AG04450 (cell line): ENCODE data around the gene INCA1. TPM values are rescaled to one million over a fixed set of nuclear protein-coding genes. Genes with fewer than 3 reads are reported as not detected.

ENCODE experiments used
- CTCF ChIA-PET: fragments of 300-600, 350-600 bp; formaldehyde crosslinking; extraction: SDS; loops from one replicate; lab custom pipeline; 2022; ENCODE audit warnings: antibody characterized with exemption, inconsistent platforms; lab: Charles Lee
- POLR2A ChIA-PET: fragments of 350-600 bp; formaldehyde crosslinking; extraction: SDS; loops from one replicate; lab custom pipeline; 2021; ENCODE audit warnings: antibody characterized with exemption, inconsistent platforms; lab: Yijun Ruan, JAX
- DNase-seq: peaks from one replicate; pipeline ENCODE4 v3.0.0-alpha.2; 2011; ENCODE audit warnings: low read depth, low spot score
- H3K27ac ChIP-seq: one replicate; pipeline ENCODE4 v1.5.1; 2012; ENCODE audit warnings: low read depth, low read length, control low read depth
- H3K27me3 ChIP-seq: one replicate; pipeline ENCODE4 v1.6.0; 2012; ENCODE audit warnings: low read length; ENCODE audit not compliant: control insufficient read depth, insufficient read depth
- H3K4me3 ChIP-seq: 2 replicates; pipeline ENCODE4 v1.5.1; 2011; ENCODE audit warnings: mild to moderate bottlenecking, low read depth, low read length, control low read depth
- H3K9me3 ChIP-seq: 2 replicates; pipeline ENCODE4 v1.5.1; 2012; ENCODE audit warnings: low read length; ENCODE audit not compliant: control insufficient read depth, insufficient read depth
- polyA plus RNA-seq: library from polyadenylated mRNA; depleted of rRNA; stranded (reverse); fragments of >200 nt; gene quantifications from 2 replicates; pipeline ENCODE4 v1.2.3, GENCODE V29; 2011
- TF ChIP-seq, protein P1 (sequence below): IDR thresholded peaks from 2 replicates; pipeline ENCODE4 v1.5.1; 2011; ENCODE audit warnings: low read depth, low read length, control low read depth, inconsistent platforms

Gene INCA1
- polyA plus RNA-seq, 1 experiment = 0.29 TPM

GRCh38 chr17:4982305-4982704, 15.0 kb downstream of the INCA1 start:
- DNase-seq = no peak
- Histone ChIP-seq H3K9me3 (no peaks in the 10 kb centered on the region), H3K27ac (no peak overlapping the region), H3K27me3 (no peaks in the 10 kb centered on the region), H3K4me3 (no peak overlapping the region)
- ChIA-PET POLR2A (no interaction called here), CTCF (no interaction called here)
- TF ChIP-seq, protein P1, sequence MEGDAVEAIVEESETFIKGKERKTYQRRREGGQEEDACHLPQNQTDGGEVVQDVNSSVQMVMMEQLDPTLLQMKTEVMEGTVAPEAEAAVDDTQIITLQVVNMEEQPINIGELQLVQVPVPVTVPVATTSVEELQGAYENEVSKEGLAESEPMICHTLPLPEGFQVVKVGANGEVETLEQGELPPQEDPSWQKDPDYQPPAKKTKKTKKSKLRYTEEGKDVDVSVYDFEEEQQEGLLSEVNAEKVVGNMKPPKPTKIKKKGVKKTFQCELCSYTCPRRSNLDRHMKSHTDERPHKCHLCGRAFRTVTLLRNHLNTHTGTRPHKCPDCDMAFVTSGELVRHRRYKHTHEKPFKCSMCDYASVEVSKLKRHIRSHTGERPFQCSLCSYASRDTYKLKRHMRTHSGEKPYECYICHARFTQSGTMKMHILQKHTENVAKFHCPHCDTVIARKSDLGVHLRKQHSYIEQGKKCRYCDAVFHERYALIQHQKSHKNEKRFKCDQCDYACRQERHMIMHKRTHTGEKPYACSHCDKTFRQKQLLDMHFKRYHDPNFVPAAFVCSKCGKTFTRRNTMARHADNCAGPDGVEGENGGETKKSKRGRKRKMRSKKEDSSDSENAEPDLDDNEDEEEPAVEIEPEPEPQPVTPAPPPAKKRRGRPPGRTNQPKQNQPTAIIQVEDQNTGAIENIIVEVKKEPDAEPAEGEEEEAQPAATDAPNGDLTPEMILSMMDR = no peak

GRCh38 chr17:4980644-4981216, 16.6 kb downstream of the INCA1 start:
- TF ChIP-seq, protein P1 = peak; percentile 71
- Histone ChIP-seq H3K9me3 (no peaks in the 10 kb centered on the region), H3K27me3 (no peaks in the 10 kb centered on the region), H3K27ac (no peak overlapping the region), H3K4me3 (no peak overlapping the region)
- ChIA-PET POLR2A (no interaction called here), CTCF (interaction anchor here (0.6 to 3.5 kb wide), 13 partner anchors 9 to 81 kb away, joined by 3 to 46 read pairs (median 4); partner anchors contain the start of gene SLC52A1)
- no peak for DNase-seq

DNA sequence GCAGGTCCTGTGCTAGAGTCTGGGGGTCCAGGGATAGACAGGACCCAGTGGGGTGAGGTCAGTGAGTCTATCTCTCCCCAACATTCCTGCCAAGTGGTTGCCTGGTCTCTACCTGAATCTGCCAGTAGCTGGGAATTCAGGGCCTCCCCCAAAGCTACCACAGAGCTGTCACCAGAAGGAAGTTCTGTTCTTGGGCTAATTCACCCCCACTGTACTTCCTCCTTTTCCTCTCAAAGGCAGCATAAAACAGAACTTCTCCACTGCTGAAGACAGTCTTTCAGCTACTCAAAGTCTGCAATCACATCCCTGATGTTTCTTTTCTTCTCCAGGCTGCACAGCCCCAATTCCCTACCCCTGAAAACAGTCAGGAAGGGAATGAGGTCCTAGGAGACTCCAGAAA, 18.6 kb downstream of the INCA1 start:
- DNase-seq = no peak
- CTCF ChIA-PET = interaction anchor here (0.9 to 3.5 kb wide), 4 partner anchors 8 to 83 kb away, joined by 3 to 46 read pairs (median 4); no protein-coding TSS in a partner anchor
- Histone ChIP-seq H3K27ac (no peak overlapping the region), H3K27me3 (no peaks in the 10 kb centered on the region), H3K9me3 (no peaks in the 10 kb centered on the region), H3K4me3 (no peak overlapping the region)
- POLR2A ChIA-PET = interaction anchor here (1.0 kb wide), 1 partner anchor 11 kb away, joined by 3 read pairs; the partner anchor contains the start of gene SPAG7
- TF ChIP-seq, protein P1 = no peak

DNA sequence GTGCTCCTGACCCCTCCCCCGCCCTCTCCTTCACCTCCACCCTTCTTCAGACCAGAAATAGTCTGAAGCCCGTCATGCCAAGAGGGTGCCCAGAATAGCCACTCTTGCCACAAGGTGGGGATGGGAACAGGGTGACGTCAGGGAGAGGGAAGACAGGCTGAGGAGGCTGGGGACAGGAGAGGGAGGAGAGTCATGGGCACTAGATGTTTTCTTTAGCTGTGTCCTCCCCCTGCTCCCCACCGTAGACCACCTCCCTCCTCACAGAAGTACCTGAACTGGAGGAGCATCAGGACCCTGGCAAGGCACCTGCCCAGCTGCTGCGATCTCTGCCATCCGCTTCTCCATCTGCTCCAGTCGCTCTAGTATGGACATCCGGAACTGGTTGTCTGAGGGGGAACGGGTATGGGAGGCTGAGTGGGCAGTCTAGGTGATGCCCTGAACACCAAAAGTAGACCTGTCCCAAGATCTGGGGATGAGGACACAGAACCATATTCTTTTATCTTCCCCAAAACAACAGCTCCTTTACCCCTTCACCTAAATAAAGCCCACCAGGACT, 23.1 kb downstream of the INCA1 start:
- POLR2A ChIA-PET = interaction anchor here (0.5 to 1.3 kb wide), 3 partner anchors 14 to 276 kb away, joined by 3 to 4 read pairs (median 3); partner anchors contain the start of gene CAMTA2
- no peak for DNase-seq
- CTCF ChIA-PET = interaction anchor here (1.0 to 1.6 kb wide), 2 partner anchors 14 to 65 kb away, joined by 3 to 5 read pairs; partner anchors contain the start of gene CAMTA2
- Histone ChIP-seq H3K27ac (no peak overlapping the region), H3K9me3 (no peaks in the 10 kb centered on the region), H3K4me3 (no peak overlapping the region), H3K27me3 (no peaks in the 10 kb centered on the region)
- TF ChIP-seq, protein P1 = no peak
